Kidney epithelial cell (primary cell): ENCODE measurements around the gene JAK3. TPM values are rescaled to one million over a fixed set of nuclear protein-coding genes. Genes with fewer than 3 reads are reported as not detected.

ENCODE experiments used
- DNase-seq: peaks from one replicate; pipeline ENCODE4 v3.0.0-alpha.2; 2010; ENCODE audit warnings: low read depth
- H3K27me3 ChIP-seq: 2 replicates; pipeline ENCODE4 v1.6.0; 2011; ENCODE audit warnings: low read length; ENCODE audit not compliant: control insufficient read depth, insufficient read depth
- H3K36me3 ChIP-seq: 2 replicates; pipeline ENCODE4 v1.5.1; 2011; ENCODE audit warnings: low read length; ENCODE audit not compliant: control insufficient read depth, insufficient read depth
- H3K4me3 ChIP-seq: 2 replicates; pipeline ENCODE4 v1.5.1; 2011; ENCODE audit warnings: low read depth, mild to moderate bottlenecking, control low read depth, low read length
- total RNA-seq: library from RNA; depleted of rRNA; stranded (reverse); fragments of >200 nt; gene quantifications from 2 replicates; pipeline ENCODE4 v1.2.3, GENCODE V29; 2015
- TF ChIP-seq, protein P1 (sequence below): IDR thresholded peaks from 2 replicates; pipeline ENCODE4 v1.5.1; 2011; ENCODE audit warnings: mild to moderate bottlenecking, moderate library complexity, low read length, control low read depth, inconsistent platforms; ENCODE audit not compliant: insufficient read depth, poor library complexity, severe bottlenecking

Gene JAK3
- total RNA-seq, 1 donor from 2014 or later, result 8.9 TPM

DNA sequence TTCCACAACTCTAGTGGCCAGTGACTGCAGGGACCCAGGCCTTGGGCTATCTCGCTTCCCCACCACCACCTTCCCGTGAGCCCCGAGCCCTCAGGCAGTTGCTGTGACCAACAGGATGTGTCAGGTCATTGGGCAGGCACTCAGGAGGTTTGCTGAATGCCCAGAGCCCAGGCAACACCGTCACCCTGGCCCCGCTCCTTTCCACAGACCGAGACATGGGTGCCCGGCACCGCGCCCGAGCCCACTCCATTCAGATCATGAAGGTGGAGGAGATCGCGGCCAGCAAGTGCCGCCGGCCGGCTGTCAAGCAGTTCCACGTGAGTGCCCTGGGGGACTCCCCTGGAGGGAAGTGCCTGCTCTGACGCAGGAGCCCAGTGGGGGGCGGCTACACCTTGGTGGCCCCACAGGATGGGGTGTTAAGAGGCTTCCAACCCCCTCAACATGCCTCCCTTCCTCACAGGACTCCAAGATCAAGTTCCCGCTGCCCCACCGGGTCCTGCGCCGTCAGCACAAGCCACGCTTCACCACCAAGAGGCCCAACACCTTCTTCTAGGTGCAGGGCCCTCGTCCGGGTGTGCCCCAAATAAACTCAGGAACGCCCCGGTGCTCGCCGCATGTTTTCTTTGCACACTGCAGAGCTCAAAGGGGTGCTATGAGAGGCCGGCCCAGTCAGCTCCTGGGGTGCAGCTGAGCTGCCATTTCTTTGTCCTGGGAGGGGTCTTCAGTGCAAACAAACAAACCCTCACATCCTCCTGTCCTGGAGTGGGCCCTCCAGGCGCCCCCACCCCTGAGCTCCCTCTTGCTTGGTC lies 15.1 kb upstream of the JAK3 start:
- TF ChIP-seq, protein P1, sequence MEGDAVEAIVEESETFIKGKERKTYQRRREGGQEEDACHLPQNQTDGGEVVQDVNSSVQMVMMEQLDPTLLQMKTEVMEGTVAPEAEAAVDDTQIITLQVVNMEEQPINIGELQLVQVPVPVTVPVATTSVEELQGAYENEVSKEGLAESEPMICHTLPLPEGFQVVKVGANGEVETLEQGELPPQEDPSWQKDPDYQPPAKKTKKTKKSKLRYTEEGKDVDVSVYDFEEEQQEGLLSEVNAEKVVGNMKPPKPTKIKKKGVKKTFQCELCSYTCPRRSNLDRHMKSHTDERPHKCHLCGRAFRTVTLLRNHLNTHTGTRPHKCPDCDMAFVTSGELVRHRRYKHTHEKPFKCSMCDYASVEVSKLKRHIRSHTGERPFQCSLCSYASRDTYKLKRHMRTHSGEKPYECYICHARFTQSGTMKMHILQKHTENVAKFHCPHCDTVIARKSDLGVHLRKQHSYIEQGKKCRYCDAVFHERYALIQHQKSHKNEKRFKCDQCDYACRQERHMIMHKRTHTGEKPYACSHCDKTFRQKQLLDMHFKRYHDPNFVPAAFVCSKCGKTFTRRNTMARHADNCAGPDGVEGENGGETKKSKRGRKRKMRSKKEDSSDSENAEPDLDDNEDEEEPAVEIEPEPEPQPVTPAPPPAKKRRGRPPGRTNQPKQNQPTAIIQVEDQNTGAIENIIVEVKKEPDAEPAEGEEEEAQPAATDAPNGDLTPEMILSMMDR, result no peak
- Histone ChIP-seq H3K36me3 (peaks cover 7% of the 10 kb centered on the region), H3K4me3 (no peak overlapping the region), H3K27me3 (peaks cover 6% of the 10 kb centered on the region)
- no peak for DNase-seq

DNA sequence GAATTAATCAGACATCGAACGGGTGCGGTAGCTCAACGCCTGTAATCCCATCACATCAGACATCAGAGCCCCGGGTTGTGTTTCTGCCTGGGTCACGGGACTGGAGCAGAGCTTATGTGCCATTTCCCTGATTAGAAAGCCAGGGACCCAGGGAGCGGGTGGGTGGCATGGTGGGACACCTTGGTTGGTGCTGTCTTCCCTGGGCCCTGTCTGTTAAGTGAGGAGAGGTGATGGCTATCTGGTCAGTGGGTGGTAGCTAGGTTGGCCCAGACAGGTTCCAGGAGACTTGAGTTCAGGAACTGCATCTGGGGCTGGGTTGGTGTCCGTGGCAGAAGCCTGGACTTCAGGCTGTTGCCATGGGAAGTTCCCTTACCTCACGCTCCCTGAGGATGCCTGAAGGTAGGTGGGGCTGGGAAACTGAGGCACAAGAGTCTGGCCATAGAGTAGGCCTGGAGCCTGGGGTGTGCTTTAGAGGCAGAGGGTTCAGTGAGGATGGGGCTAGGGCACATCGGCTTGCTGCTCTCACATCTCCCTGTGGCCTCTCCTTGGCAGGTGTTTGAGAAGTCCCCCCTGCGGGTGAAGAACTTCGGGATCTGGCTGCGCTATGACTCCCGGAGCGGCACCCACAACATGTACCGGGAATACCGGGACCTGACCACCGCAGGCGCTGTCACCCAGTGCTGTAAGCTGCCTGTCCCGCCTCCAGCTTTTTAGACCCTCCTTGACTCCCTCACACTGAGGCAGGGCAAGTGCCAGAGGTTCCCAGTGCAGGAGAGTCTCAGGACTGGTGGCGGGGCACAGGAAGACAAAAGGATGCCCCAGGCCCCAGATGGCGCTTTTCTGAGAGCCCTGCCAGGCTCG lies 14.0 kb upstream of the JAK3 start:
- no peak overlapping the region for H3K4me3 ChIP-seq
- TF ChIP-seq, protein P1, result no peak

DNA sequence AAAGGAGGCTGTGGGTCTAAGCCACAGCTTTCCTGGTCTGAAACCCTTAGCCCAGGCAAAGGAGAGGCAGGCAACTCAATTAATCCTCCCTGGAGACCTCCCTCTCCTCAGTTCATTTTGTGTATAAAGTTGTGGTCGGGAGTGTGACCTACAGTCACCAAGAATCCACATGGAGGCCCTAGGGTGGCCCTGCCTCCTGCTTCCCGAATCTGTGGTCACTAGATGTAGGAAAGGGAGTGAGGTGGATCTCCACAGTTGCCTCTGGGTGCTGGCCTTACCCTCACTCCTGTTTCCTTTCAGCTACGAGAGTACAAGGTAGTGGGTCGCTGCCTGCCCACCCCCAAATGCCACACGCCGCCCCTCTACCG lies 13.2 kb upstream of the JAK3 start:
- Histone ChIP-seq H3K4me3 (peak overlapping the region; percentile 85), H3K27me3 (no peaks in the 10 kb centered on the region), H3K36me3 (peaks cover 7% of the 10 kb centered on the region)
- DNase-seq, result no peak
- TF ChIP-seq, protein P1, result no peak

More for the DNA sequence above, 14.0 kb upstream of the JAK3 start:
- Histone ChIP-seq H3K36me3 (peaks cover 7% of the 10 kb centered on the region), H3K27me3 (no peaks in the 10 kb centered on the region)
- no peak for DNase-seq

DNA sequence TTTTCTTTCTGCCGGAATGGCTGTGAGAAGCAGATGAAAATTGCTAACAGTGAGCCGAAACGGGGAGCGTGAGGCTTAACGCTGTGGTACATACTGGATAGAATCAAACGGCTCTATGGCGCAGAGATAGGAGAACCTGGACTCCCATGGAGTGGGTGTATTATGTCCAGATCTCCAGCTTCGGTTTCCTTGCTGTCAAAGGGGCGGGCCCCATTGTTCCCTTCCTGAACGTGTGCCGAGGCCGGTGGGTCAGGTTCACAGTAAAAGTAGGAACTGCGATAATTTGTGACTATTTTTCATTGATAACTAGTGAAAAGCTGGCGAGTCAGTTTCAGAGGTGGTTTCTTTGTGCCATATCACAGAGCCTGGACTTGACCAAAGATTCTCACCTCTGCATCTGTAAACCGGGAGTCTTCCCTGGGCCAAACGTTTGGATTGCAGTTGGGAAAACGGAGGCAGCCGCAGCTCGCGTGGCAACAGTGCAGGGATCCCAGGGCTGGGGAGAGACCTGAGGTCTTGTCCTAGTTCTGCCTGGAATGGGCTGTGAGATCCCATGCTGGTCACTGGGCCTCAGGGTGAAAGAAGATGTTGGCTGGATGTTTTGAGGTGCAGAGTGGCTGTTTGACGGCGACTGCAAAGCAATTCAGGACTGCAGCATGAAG lies 12.7 kb upstream of the JAK3 start:
- TF ChIP-seq, protein P1, result no peak
- no peaks in the 10 kb centered on the region for H3K27me3 ChIP-seq
- H3K4me3 ChIP-seq, result peak overlapping the region; percentile 85
- peaks cover 7% of the 10 kb centered on the region for H3K36me3 ChIP-seq
- no peak for DNase-seq

DNA sequence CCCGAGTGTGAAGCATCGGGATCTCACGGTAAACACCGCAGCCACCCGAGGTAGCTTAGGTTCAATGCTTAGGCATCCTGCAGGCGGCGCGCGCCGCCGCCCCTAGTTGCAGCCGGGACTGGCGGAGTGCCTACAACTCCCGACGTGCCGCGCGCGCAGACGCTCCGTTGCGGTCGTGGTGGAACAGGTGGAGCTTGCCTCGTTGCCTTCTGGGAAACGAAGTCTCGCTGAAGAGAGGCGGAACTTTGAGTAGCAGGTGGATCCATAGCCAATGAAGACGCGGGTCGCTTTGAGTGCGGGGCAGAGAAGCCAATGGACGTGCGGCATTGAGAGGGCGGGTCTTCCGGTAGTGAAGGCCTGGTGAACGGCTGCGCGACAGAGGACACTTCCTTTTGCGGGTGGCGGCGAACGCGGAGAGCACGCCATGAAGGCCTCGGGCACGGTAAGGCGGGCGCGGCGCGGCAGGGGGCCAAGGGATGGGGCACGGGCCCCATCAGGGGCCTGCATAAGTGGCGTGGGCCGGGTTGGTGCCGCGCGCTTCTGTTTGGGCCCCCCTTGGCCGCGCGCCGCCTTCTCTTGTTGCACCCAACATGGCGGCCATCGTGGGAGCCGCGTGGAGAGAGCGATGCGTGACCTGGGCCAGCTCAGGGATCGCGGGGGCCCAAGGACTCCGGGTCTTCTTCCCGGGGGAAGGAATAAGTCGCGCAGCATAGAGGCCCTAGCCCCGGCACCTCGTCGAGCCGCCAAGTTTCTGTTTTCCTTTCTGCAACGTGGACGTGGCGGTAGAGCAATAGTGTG lies 11.9 kb upstream of the JAK3 start, which contains the start of gene RPL18A:
Gene RPL18A, plus strand, starts transcription at position 378 of the 798 bp plus-strand sequence. Its CDS starts 47 bp downstream, at position 425.
- Histone ChIP-seq H3K27me3 (no peaks in the 10 kb centered on the region), H3K36me3 (peaks cover 7% of the 10 kb centered on the region), H3K4me3 (peak within 1 kb of the TSS; percentile 85)
- TF ChIP-seq, protein P1, result peak; percentile 90
- peak; percentile 99 for DNase-seq
